HepG2 (cell line): ENCODE results near the gene MBOAT7. TPM values are rescaled to one million over a fixed set of nuclear protein-coding genes. Genes with fewer than 3 reads are reported as not detected.
A peak's percentile ranks its signal among the peaks of the same experiment; 100 is the strongest.

Experiments
- GATAD1 ChIP-seq: IDR thresholded peaks from 2 replicates; pipeline ENCODE4 v1.6.1; 2016; ENCODE audit warnings: missing genetic modification reagents, missing compliant biosample characterization
- HMGXB4 ChIP-seq, 2 experiments: sonication (generic) in 1 of 2; formaldehyde crosslinking in 1 of 2; IDR thresholded peaks; 2 replicates each; pipeline versions ENCODE4 v1.4.0 to v1.6.1; 2018 to 2020; ENCODE audit warnings: missing genetic modification reagents in 2 of 2, borderline replicate concordance in 1 of 2, low read depth in 1 of 2, mild to moderate bottlenecking in 1 of 2, missing biosample characterization in 1 of 2
- HNF4A ChIP-seq: sonication (generic); formaldehyde crosslinking; IDR thresholded peaks from 2 replicates; pipeline ENCODE4 v1.4.0; 2020; ENCODE audit warnings: missing genetic modification reagents
- HNRNPUL1 ChIP-seq: fragments of 200-400 bp; formaldehyde crosslinking; IDR thresholded peaks from 2 replicates; pipeline ENCODE4 v1.6.1; 2017; ENCODE audit warnings: low read depth, mild to moderate bottlenecking, low read length, moderate library complexity
- SIN3A ChIP-seq: IDR thresholded peaks from 2 replicates; pipeline ENCODE4 v1.6.1; 2011; ENCODE audit warnings: low read depth, mild to moderate bottlenecking, control low read depth, low read length, borderline replicate concordance
- SNAI1 ChIP-seq: sonication (generic); formaldehyde crosslinking; IDR thresholded peaks from 2 replicates; pipeline ENCODE4 v1.5.0; 2020; ENCODE audit warnings: mild to moderate bottlenecking, missing genetic modification reagents, borderline replicate concordance
- ZBTB10 ChIP-seq: sonication (generic); formaldehyde crosslinking; IDR thresholded peaks from 2 replicates; pipeline ENCODE4 v1.4.0; 2020; ENCODE audit warnings: missing genetic modification reagents, borderline replicate concordance
- ZFP1 ChIP-seq: IDR thresholded peaks from 2 replicates; pipeline ENCODE4 v1.6.1; 2016
- ZFP41 ChIP-seq: sonication (generic); formaldehyde crosslinking; IDR thresholded peaks from 2 replicates; pipeline ENCODE4 v1.4.0; 2020; ENCODE audit warnings: mild to moderate bottlenecking, missing genetic modification reagents, borderline replicate concordance
- ZNF205 ChIP-seq: IDR thresholded peaks from 2 replicates; pipeline ENCODE4 v1.6.1; 2018; ENCODE audit warnings: missing biosample characterization, missing genetic modification reagents
- ZNF333 ChIP-seq: sonication (generic); formaldehyde crosslinking; IDR thresholded peaks from 2 replicates; pipeline ENCODE4 v1.4.0; 2020; ENCODE audit warnings: mild to moderate bottlenecking, missing genetic modification reagents, borderline replicate concordance
- ZNF44 ChIP-seq: sonication (generic); formaldehyde crosslinking; IDR thresholded peaks from 2 replicates; pipeline ENCODE4 v1.5.1; 2020; ENCODE audit warnings: mild to moderate bottlenecking, missing genetic modification reagents
- ZNF572 ChIP-seq: sonication (generic); formaldehyde crosslinking; IDR thresholded peaks from 2 replicates; pipeline ENCODE4 v1.5.1; 2020; ENCODE audit warnings: mild to moderate bottlenecking, missing genetic modification reagents
- ZNF646 ChIP-seq: sonication (generic); formaldehyde crosslinking; IDR thresholded peaks from 2 replicates; pipeline ENCODE4 v1.9.0; 2021; ENCODE audit warnings: mild to moderate bottlenecking, missing genetic modification reagents
- ZNF792 ChIP-seq: IDR thresholded peaks from 2 replicates; pipeline ENCODE4 v1.6.1; 2016
- polyA plus RNA-seq, 8 experiments: library from polyadenylated mRNA; depleted of rRNA in 3 of 8; stranded (reverse) in 7 of 8; unstranded in 1 of 8; fragments of >200 nt; fragmentation: Illumina TruSeq in 4 of 8; extraction: Trizol in 4 of 8; gene quantifications; 2 replicates each; pipeline versions ENCODE4 v1.2.1 to v1.2.3, GENCODE V29; 2011 to 2016; ENCODE audit warnings: low read depth in 4 of 8, missing spikeins in 1 of 8, mixed read lengths in 1 of 8; ENCODE audit not compliant: insufficient read depth in 1 of 8
- total RNA-seq, 5 experiments: library from RNA; depleted of rRNA; stranded (reverse); fragments of >200 nt; fragmentation: Illumina TruSeq; extraction: Trizol; gene quantifications; 2 replicates each; pipeline ENCODE4 v1.2.3, GENCODE V29; 2016; ENCODE audit warnings: low read depth in 1 of 5

Gene MBOAT7
- total and polyA plus RNA-seq, 2 of the 13 experiments (the other 11 are each of a cell fraction or from before 2014, with no cell fraction given): 22.2 to 25.5 TPM

- TF ChIP-seq GATAD1 (CRISPR knock-in tag) (0 out of 2 replicates have a peak, but pooled peaks have one; percentile 52), ZBTB10 (CRISPR knock-in tag) (no peak), ZFP1 (CRISPR knock-in tag) (0 out of 2 replicates have a peak, but pooled peaks have one; percentile 40), ZNF646 (CRISPR knock-in tag) (peak; percentile 29; the same call in 1 of the 2 replicates), ZNF572 (CRISPR knock-in tag) (no peak), ZNF44 (CRISPR knock-in tag) (no peak), HNF4A (CRISPR knock-in tag) (no peak), ZNF205 (CRISPR knock-in tag) (peak; percentile 96), ZNF333 (CRISPR knock-in tag) (0 out of 2 replicates have a peak, but pooled peaks have one; percentile 41), ZNF792 (CRISPR knock-in tag) (no peak), SNAI1 (no peak), ZFP41 (0 out of 2 replicates have a peak, but pooled peaks have one; percentile 27), SIN3A (0 out of 2 replicates have a peak, but pooled peaks have one; percentile 38), HNRNPUL1 (no peak), HMGXB4 (CRISPR knock-in tag; IDR thresholded peaks at IDR 0.05; ENCODE audit: borderline replicate concordance in 1 of 2, low read depth in 1 of 2) (peak; percentile 80 to 82; a peak in 2 of 4 replicates)
Measured at GRCh38 chr19:54231077-54231931, 41.9 kb upstream of the MBOAT7 start (continued).
